DND-41 (cell line): Measurements from ENCODE around the gene ABITRAM.

Experiments
- ATAC-seq: fragments of 200-7000 bp; cut with Tn5 transposase; 3 replicates; pipeline ENCODE4 v1.9.1; 2021; ENCODE audit warnings: low read depth; ENCODE audit not compliant: insufficient read depth
- DNase-seq: peaks from one replicate; pipeline ENCODE4 v3.0.0-alpha.2; 2020
- H2AFZ ChIP-seq: 2 replicates; pipeline ENCODE4 v1.6.0; 2012; ENCODE audit warnings: low read depth, low read length
- H3K27ac ChIP-seq: 2 replicates; pipeline ENCODE4 v1.5.1; 2012; ENCODE audit warnings: low read length, inconsistent platforms
- H3K27me3 ChIP-seq: fragments of 200-600 bp; sonication (generic); 2 replicates; pipeline ENCODE4 v1.6.0; 2012; ENCODE audit warnings: low read length, mild to moderate bottlenecking, inconsistent platforms; ENCODE audit not compliant: insufficient read depth, poor library complexity
- H3K36me3 ChIP-seq: 2 replicates; pipeline ENCODE4 v1.5.1; 2012; ENCODE audit warnings: low read length, inconsistent platforms; ENCODE audit not compliant: insufficient read depth
- H3K4me1 ChIP-seq: 2 replicates; pipeline ENCODE4 v1.5.1; 2012; ENCODE audit warnings: mild to moderate bottlenecking, low read length; ENCODE audit not compliant: insufficient read depth
- H3K4me2 ChIP-seq: 2 replicates; pipeline ENCODE4 v1.6.0; 2012; ENCODE audit warnings: mild to moderate bottlenecking, moderate library complexity, low read length, inconsistent platforms; ENCODE audit not compliant: insufficient read depth
- H3K4me3 ChIP-seq, 2 experiments: fragments of 200-600 bp in 1 of 2; shearing (Covaris generic) in 1 of 2; 2 replicates each; pipeline ENCODE4 v1.5.1; 2012 to 2016; ENCODE audit warnings: inconsistent platforms in 2 of 2, low read length in 2 of 2, mild to moderate bottlenecking in 2 of 2, low read depth in 1 of 2, moderate library complexity in 1 of 2
- H3K79me2 ChIP-seq: 2 replicates; pipeline ENCODE4 v1.6.0; 2012; ENCODE audit warnings: low read length, inconsistent platforms; ENCODE audit not compliant: insufficient read depth
- H3K9ac ChIP-seq: 2 replicates; pipeline ENCODE4 v1.6.0; 2012; ENCODE audit warnings: low read depth, mild to moderate bottlenecking, inconsistent platforms, low read length, moderate library complexity
- H3K9me3 ChIP-seq: 2 replicates; pipeline ENCODE4 v1.5.1; 2012; ENCODE audit warnings: low read length, moderate library complexity, mild to moderate bottlenecking, inconsistent platforms; ENCODE audit not compliant: insufficient read depth, severe bottlenecking
- H4K20me1 ChIP-seq: 2 replicates; pipeline ENCODE4 v1.6.0; 2012; ENCODE audit warnings: low read length; ENCODE audit not compliant: insufficient read depth
- EZH2 ChIP-seq: IDR thresholded peaks from 3 replicates; pipeline ENCODE4 v1.6.1; 2012; ENCODE audit warnings: borderline replicate concordance, low read depth, mild to moderate bottlenecking, moderate library complexity, low read length, inconsistent platforms; ENCODE audit not compliant: severe bottlenecking
- TF ChIP-seq, protein P1 (sequence below): IDR thresholded peaks from 2 replicates; pipeline ENCODE4 v1.5.1; 2012; ENCODE audit warnings: borderline replicate concordance, low read length, moderate library complexity, mild to moderate bottlenecking; ENCODE audit not compliant: poor library complexity, severe bottlenecking; ENCODE audit errors: extremely low read depth

The ABITRAM gene

DNA sequence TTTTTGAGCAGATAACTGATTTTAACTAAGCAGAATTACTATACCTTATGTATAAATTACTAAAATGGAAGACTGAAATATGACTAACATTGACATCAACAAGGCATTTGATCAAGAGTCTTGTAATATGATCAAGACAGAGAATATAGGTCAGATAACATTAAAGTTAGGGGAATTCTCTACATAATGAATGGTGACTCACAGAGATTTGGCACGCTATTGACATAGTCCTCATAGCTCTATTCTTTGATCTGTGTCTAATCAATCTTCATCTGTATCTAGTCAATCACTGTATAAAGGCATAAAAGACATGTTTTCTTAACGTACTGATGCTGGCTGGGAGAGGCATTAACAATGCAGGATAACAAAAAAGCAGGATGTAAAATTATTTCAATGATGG, 17.4 kb downstream of the ABITRAM start:
- Histone ChIP-seq H3K4me3 (no peak overlapping the region), H2AFZ (no peak overlapping the region), H3K4me1 (no peaks in the 10 kb centered on the region), H3K9me3 (no peaks in the 10 kb centered on the region), H3K27me3 (no peaks in the 10 kb centered on the region), H3K79me2 (no peaks in the 10 kb centered on the region), H4K20me1 (no peaks in the 10 kb centered on the region), H3K36me3 (no peaks in the 10 kb centered on the region; the same call in 1 of the 2 replicates), H3K4me2 (no peak overlapping the region), H3K27ac (no peak overlapping the region), H3K9ac (no peak overlapping the region)
- no peak for DNase-seq
- no peak for ATAC-seq
- no peak for TF ChIP-seq EZH2
- TF ChIP-seq, protein P1, sequence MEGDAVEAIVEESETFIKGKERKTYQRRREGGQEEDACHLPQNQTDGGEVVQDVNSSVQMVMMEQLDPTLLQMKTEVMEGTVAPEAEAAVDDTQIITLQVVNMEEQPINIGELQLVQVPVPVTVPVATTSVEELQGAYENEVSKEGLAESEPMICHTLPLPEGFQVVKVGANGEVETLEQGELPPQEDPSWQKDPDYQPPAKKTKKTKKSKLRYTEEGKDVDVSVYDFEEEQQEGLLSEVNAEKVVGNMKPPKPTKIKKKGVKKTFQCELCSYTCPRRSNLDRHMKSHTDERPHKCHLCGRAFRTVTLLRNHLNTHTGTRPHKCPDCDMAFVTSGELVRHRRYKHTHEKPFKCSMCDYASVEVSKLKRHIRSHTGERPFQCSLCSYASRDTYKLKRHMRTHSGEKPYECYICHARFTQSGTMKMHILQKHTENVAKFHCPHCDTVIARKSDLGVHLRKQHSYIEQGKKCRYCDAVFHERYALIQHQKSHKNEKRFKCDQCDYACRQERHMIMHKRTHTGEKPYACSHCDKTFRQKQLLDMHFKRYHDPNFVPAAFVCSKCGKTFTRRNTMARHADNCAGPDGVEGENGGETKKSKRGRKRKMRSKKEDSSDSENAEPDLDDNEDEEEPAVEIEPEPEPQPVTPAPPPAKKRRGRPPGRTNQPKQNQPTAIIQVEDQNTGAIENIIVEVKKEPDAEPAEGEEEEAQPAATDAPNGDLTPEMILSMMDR: no peak

DNA sequence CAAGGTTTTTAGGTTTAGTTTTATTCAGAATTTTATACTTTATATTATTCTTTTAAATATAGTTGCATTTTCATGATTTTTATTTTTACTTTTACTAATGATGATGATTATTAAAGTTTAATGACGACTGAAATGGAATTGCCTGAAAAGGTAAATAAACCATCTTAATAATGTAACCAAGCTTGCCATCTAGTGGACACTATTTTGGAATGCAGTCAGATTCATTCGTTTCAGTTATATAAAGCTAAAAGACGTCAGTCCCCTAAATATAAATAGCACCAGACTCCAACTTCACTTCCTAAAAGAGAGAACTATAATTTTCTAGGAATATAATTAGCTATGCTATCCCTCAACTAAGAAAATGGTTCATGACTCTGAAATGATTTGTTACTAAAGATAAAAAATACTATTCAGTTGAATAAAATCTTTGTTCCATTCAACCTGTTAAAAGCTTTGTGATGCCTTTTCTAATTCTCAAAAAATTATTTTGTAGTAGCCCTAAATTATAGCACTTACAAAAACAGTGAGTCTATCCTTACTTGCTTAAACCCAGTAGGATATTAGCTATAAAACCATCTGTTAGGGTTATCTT, 19.9 kb downstream of the ABITRAM start:
- no peak for DNase-seq
- Histone ChIP-seq H3K79me2 (no peaks in the 10 kb centered on the region), H3K27ac (no peak overlapping the region), H3K4me1 (no peaks in the 10 kb centered on the region), H2AFZ (no peak overlapping the region), H3K36me3 (no peaks in the 10 kb centered on the region), H3K9me3 (no peaks in the 10 kb centered on the region), H3K4me3 (no peak overlapping the region), H3K4me2 (no peak overlapping the region), H3K27me3 (no peaks in the 10 kb centered on the region), H4K20me1 (no peaks in the 10 kb centered on the region), H3K9ac (no peak overlapping the region)
- no peak for TF ChIP-seq EZH2
- TF ChIP-seq, protein P1: peak; percentile 66
- ATAC-seq: no peak

DNA sequence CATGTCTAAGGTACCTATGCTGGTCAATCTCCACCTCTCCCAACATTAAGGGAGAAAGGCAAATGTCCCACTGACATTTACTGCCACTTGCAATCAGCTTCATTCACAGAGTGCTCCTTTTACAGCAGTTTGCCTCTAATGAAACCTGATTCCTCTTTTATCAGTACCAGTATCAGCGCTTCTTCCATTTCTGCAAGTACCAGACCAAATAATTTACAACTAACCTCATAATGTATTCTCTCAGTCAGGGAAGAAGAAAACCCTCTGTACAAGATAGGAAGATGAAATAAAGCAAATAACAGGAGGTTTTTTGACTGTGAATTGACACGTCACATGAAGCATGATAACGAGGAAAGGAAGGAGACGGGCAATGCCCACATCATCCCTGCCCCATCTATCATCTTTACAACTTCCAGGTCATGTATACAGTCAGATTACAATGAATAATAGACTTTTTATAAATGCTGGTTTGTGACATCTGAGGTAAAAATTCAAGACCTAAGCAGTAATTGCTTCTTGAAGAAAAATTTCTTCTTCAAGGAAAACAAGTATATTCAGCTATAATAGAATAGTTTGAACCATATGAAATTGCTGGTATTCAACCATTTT, 21.9 kb downstream of the ABITRAM start:
- Histone ChIP-seq H3K4me1 (no peaks in the 10 kb centered on the region), H3K9me3 (no peaks in the 10 kb centered on the region), H2AFZ (no peak overlapping the region), H3K79me2 (no peaks in the 10 kb centered on the region), H4K20me1 (no peaks in the 10 kb centered on the region), H3K27me3 (no peaks in the 10 kb centered on the region), H3K4me3 (no peak overlapping the region), H3K27ac (no peak overlapping the region), H3K9ac (no peak overlapping the region), H3K4me2 (no peak overlapping the region), H3K36me3 (no peaks in the 10 kb centered on the region)
- no peak for DNase-seq
- no peak for ATAC-seq
- TF ChIP-seq, protein P1: no peak
- TF ChIP-seq EZH2: no peak
